ENCODE data around the gene MID1.

GRCh38 chrX:10526451-10526850 is 93.9 kb downstream of the MID1 start:
- no peak for TF ChIP-seq SUZ12 (IDR thresholded peaks at IDR 0.05; ENCODE audit: extremely low read depth, insufficient read depth, insufficient read length)
- no peak for TF ChIP-seq ZNF274 (IDR thresholded peaks at IDR 0.05; ENCODE audit: low read depth, low read length)
- no peak for TF ChIP-seq YY1 (IDR thresholded peaks at IDR 0.05; ENCODE audit: insufficient read depth, insufficient read length)

All from NT2/D1 (cell line).